Measurements from ENCODE around the gene ASB16. TPM values are rescaled to one million over a fixed set of nuclear protein-coding genes. Genes with fewer than 3 reads are reported as not detected.

Gene ASB16
- total and polyA plus RNA-seq, 2 donors (not counting 3 experiments of a cell fraction or from before 2014, with no cell fraction given), result not detected

DNA sequence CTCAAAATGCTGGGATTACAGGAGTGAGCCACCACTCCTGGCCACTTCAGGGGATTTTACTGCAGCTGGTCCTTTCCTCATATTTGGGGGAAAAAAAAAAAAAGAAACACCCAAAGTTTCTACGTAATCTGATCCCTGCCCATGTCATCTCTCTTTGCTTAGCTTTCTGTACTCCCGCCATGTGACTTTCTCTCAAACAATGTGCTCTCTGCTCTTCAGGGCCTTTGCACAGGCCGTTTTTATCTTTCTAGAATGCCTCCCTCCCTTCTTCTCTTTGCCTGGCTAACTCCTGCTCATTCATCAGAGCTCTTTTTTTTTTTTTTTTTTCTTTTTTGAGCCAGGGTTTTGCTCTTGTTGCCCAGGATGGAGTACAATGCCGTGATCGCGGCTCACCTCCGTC, 42.1 kb upstream of the ASB16 start:
- no peaks in the 10 kb centered on the region for H3K9me3 ChIP-seq (replicated peaks; ENCODE audit: control insufficient read depth, insufficient read depth, low read length)
- H3K9ac ChIP-seq (replicated peaks; ENCODE audit: extremely low read depth, insufficient read depth, low read length), result no peak overlapping the region
- TF ChIP-seq POLR2A (IDR thresholded peaks at IDR 0.05; ENCODE audit: low read depth, low read length) (no peak), JUN (IDR thresholded peaks at IDR 0.05; ENCODE audit: borderline replicate concordance, insufficient read depth, insufficient read length, low read depth) (no peak), MYC (IDR thresholded peaks at IDR 0.05; ENCODE audit: low read depth, low read length) (no peak), GATA2 (IDR thresholded peaks at IDR 0.05; ENCODE audit: insufficient read depth, insufficient read length, low read depth, low read length) (no peak), POLR2AphosphoS5 (IDR thresholded peaks at IDR 0.05; ENCODE audit: insufficient read depth, low read depth, low read length) (no peak), FOS (IDR thresholded peaks at IDR 0.05; ENCODE audit: borderline replicate concordance, insufficient read depth, low read length) (no peak), EZH2 (IDR thresholded peaks at IDR 0.05; ENCODE audit: borderline replicate concordance, low read depth, low read length, severe bottlenecking) (no peak)
- TF ChIP-seq, protein P1, sequence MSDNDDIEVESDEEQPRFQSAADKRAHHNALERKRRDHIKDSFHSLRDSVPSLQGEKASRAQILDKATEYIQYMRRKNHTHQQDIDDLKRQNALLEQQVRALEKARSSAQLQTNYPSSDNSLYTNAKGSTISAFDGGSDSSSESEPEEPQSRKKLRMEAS (IDR thresholded peaks at IDR 0.05; ENCODE audit: insufficient read depth, insufficient read length), result no peak
- TF ChIP-seq, protein P2, sequence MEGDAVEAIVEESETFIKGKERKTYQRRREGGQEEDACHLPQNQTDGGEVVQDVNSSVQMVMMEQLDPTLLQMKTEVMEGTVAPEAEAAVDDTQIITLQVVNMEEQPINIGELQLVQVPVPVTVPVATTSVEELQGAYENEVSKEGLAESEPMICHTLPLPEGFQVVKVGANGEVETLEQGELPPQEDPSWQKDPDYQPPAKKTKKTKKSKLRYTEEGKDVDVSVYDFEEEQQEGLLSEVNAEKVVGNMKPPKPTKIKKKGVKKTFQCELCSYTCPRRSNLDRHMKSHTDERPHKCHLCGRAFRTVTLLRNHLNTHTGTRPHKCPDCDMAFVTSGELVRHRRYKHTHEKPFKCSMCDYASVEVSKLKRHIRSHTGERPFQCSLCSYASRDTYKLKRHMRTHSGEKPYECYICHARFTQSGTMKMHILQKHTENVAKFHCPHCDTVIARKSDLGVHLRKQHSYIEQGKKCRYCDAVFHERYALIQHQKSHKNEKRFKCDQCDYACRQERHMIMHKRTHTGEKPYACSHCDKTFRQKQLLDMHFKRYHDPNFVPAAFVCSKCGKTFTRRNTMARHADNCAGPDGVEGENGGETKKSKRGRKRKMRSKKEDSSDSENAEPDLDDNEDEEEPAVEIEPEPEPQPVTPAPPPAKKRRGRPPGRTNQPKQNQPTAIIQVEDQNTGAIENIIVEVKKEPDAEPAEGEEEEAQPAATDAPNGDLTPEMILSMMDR (IDR thresholded peaks at IDR 0.05; ENCODE audit: extremely low read depth in 1 of 2, insufficient read depth in 1 of 2, low read depth in 1 of 2, low read length in 2 of 2), result no peak
- H3K27me3 ChIP-seq (ENCODE audit: control insufficient read depth in 2 of 2, insufficient read depth in 2 of 2, low read length in 2 of 2), result no peaks in the 10 kb centered on the region
- POLR2A ChIA-PET, result interaction anchor here (0.6 kb wide), 1 partner anchor 62 kb away, joined by 3 read pairs; no protein-coding TSS in a partner anchor
- BruUV-seq (replicated peaks), result no TSS peak
- intact Hi-C loops (cut with micrococcal nuclease), result no loop called here
- no peaks in the 10 kb centered on the region for H3K79me2 ChIP-seq (ENCODE audit: control insufficient read depth, insufficient read depth, low read length)
- no peak for DNase-seq (ENCODE audit: low read depth, low spot score)
- dilution Hi-C loops (cut with MboI; ENCODE audit: extremely low pct_ligation_motif_present, low sequenced_read_pairs), result no loop called here
- no peaks in the 10 kb centered on the region for H3K9me1 ChIP-seq (replicated peaks; ENCODE audit: control insufficient read depth, extremely low read depth, insufficient read depth, low read length)
- H2AFZ ChIP-seq (ENCODE audit: low read depth, low read length), result no peak overlapping the region
- no peaks in the 10 kb centered on the region for H3K36me3 ChIP-seq (ENCODE audit: control insufficient read depth in 2 of 2, extremely low read depth in 1 of 2, insufficient read depth in 2 of 2, low read length in 2 of 2)
- no peaks in the 10 kb centered on the region for H3K4me1 ChIP-seq (ENCODE audit: control insufficient read depth, extremely low read depth, insufficient read depth, low read length)
- H3K27ac ChIP-seq (ENCODE audit: insufficient read depth, low read depth, low read length), result no peak overlapping the region
- FAIRE-seq, result no peak
- no peaks in the 10 kb centered on the region for H4K20me1 ChIP-seq (replicated peaks; ENCODE audit: control insufficient read depth, extremely low read depth, insufficient read depth, low read length)
- no peak overlapping the region for H3K4me3 ChIP-seq (replicated peaks in 1 of 3; ENCODE audit: insufficient read depth in 1 of 3, low read depth in 1 of 3, low read length in 3 of 3)
- CTCF ChIA-PET, result interaction anchor here (0.9 to 1.4 kb wide), 2 partner anchors 10 to 40 kb away, joined by 3 to 4 read pairs; no protein-coding TSS in a partner anchor
- H3K4me2 ChIP-seq (ENCODE audit: insufficient read depth, low read length), result no peak overlapping the region

Measured in endothelial cell of umbilical vein (primary cell).